ENCODE results near the gene WDFY2. TPM values are rescaled to one million over a fixed set of nuclear protein-coding genes. Genes with fewer than 3 reads are reported as not detected.
A peak's percentile ranks its signal among the peaks of the same experiment; 100 is the strongest.

WDFY2 gene
- total and polyA plus RNA-seq, 2 of the 13 experiments (the other 11 are each of a cell fraction or from before 2014, with no cell fraction given): 22.6 to 27.0 TPM

GRCh38 chr13:51803422-51804294 lies 219.4 kb downstream of the WDFY2 start, which contains the start of gene DHRS12 (continued):
- TF ChIP-seq KDM4B (CRISPR knock-in tag; IDR thresholded peaks at IDR 0.05) (0 out of 2 replicates have a peak, but pooled peaks have one; percentile 31), ATF4 (CRISPR knock-in tag; IDR thresholded peaks at IDR 0.05) (peak in 1 of 2 experiments; percentile 77; a peak in 1 of 4 replicates), ZNF326 (CRISPR knock-in tag; IDR thresholded peaks at IDR 0.05; ENCODE audit: borderline replicate concordance) (no peak), NAIF1 (CRISPR knock-in tag; IDR thresholded peaks at IDR 0.05; ENCODE audit: borderline replicate concordance) (peak; percentile 41; the same call in 1 of the 2 replicates), ZKSCAN5 (CRISPR knock-in tag; IDR thresholded peaks at IDR 0.05) (no peak), ZMAT3 (CRISPR knock-in tag; conservative IDR thresholded peaks at IDR 0.05) (peak; percentile 71), FLYWCH1 (CRISPR knock-in tag; IDR thresholded peaks at IDR 0.05) (peak; percentile 82; the same call in 1 of the 2 replicates), FOXK2 (IDR thresholded peaks at IDR 0.05) (no peak), HOXA7 (CRISPR knock-in tag; IDR thresholded peaks at IDR 0.05) (no peak), GATAD1 (CRISPR knock-in tag; IDR thresholded peaks at IDR 0.05) (0 out of 2 replicates have a peak, but pooled peaks have one; percentile 18), ZNF615 (CRISPR knock-in tag; IDR thresholded peaks at IDR 0.05; ENCODE audit: borderline replicate concordance) (no peak), ZC3H4 (CRISPR knock-in tag; IDR thresholded peaks at IDR 0.05; ENCODE audit: borderline replicate concordance) (no peak; the same call in 1 of the 2 replicates), GPN1 (CRISPR knock-in tag; IDR thresholded peaks at IDR 0.05; ENCODE audit: borderline replicate concordance) (no peak; the same call in 1 of the 2 replicates), ZNF674 (CRISPR knock-in tag; IDR thresholded peaks at IDR 0.05; ENCODE audit: low read depth) (no peak), ZNF296 (CRISPR knock-in tag; conservative IDR thresholded peaks at IDR 0.05) (no peak), PREB (CRISPR knock-in tag; IDR thresholded peaks at IDR 0.05) (no peak), ZNF878 (CRISPR knock-in tag; IDR thresholded peaks at IDR 0.05) (peak; percentile 76), YY1 (IDR thresholded peaks at IDR 0.05; ENCODE audit: insufficient read depth, insufficient replicate concordance, low read depth, low read length) (no peak), ARID3A (IDR thresholded peaks at IDR 0.05; ENCODE audit: low read depth, low read length) (no peak), KLF15 (CRISPR knock-in tag; IDR thresholded peaks at IDR 0.05; ENCODE audit: borderline replicate concordance) (no peak), ZBTB3 (CRISPR knock-in tag; IDR thresholded peaks at IDR 0.05; ENCODE audit: borderline replicate concordance, low read depth) (no peak), MAFF (IDR thresholded peaks at IDR 0.05; ENCODE audit: low read depth, low read length) (no peak), FOXA3 (CRISPR knock-in tag; IDR thresholded peaks at IDR 0.05) (no peak; the same call in none of the 2 replicates), ZNF563 (CRISPR knock-in tag; IDR thresholded peaks at IDR 0.05) (peak; percentile 69), NFE2 (CRISPR knock-in tag; IDR thresholded peaks at IDR 0.05) (no peak), CHD4 (IDR thresholded peaks at IDR 0.05; ENCODE audit: borderline replicate concordance, low read length) (no peak), TRIM24 (CRISPR knock-in tag; IDR thresholded peaks at IDR 0.05) (no peak; the same call in 1 of the 2 replicates), MXI1 (IDR thresholded peaks at IDR 0.05; ENCODE audit: borderline replicate concordance, low read depth, low read length) (no peak; the same call in 2 of the 3 replicates)

Measured in HepG2 (cell line).